ENCODE data around the gene NCKIPSD. TPM values are rescaled to one million over a fixed set of nuclear protein-coding genes. Genes with fewer than 3 reads are reported as not detected.

The NCKIPSD gene
- total and polyA plus RNA-seq, 2 donors (not counting 3 experiments of a cell fraction or from before 2014, with no cell fraction given), result 12.8 to 19.1 TPM

GRCh38 chr3:48661501-48662144 lies 24.1 kb downstream of the NCKIPSD start:
- H3K9me1 ChIP-seq (replicated peaks; ENCODE audit: control insufficient read depth, extremely low read depth, insufficient read depth, low read length), result no peaks in the 10 kb centered on the region
- BruUV-seq (replicated peaks), result no TSS peak
- H3K9ac ChIP-seq (replicated peaks; ENCODE audit: extremely low read depth, insufficient read depth, low read length), result no peak overlapping the region
- intact Hi-C loops (cut with micrococcal nuclease) (no loop called here), dilution Hi-C loops (cut with MboI; ENCODE audit: extremely low pct_ligation_motif_present, low sequenced_read_pairs) (no loop called here)
- H2AFZ ChIP-seq (ENCODE audit: low read depth, low read length), result peak overlapping the region; percentile 25
- TF ChIP-seq, protein P1, sequence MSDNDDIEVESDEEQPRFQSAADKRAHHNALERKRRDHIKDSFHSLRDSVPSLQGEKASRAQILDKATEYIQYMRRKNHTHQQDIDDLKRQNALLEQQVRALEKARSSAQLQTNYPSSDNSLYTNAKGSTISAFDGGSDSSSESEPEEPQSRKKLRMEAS (IDR thresholded peaks at IDR 0.05; ENCODE audit: insufficient read depth, insufficient read length), result peak; percentile 42
- TF ChIP-seq CTCF (IDR thresholded peaks at IDR 0.05; ENCODE audit: extremely low read depth in 1 of 2, insufficient read depth in 1 of 2, low read depth in 1 of 2, low read length in 2 of 2) (no peak), POLR2AphosphoS5 (IDR thresholded peaks at IDR 0.05; ENCODE audit: insufficient read depth, low read depth, low read length) (peak; percentile 28), JUN (IDR thresholded peaks at IDR 0.05; ENCODE audit: borderline replicate concordance, insufficient read depth, insufficient read length, low read depth) (no peak), GATA2 (IDR thresholded peaks at IDR 0.05; ENCODE audit: insufficient read depth, insufficient read length, low read depth, low read length) (no peak), FOS (IDR thresholded peaks at IDR 0.05; ENCODE audit: borderline replicate concordance, insufficient read depth, low read length) (no peak)
- H3K4me2 ChIP-seq (ENCODE audit: insufficient read depth, low read length), result peak overlapping the region; percentile 27
- no peaks in the 10 kb centered on the region for H4K20me1 ChIP-seq (replicated peaks; ENCODE audit: control insufficient read depth, extremely low read depth, insufficient read depth, low read length)
- peak; percentile 43 for DNase-seq (ENCODE audit: low read depth, low spot score)
- H3K79me2 ChIP-seq (ENCODE audit: control insufficient read depth, insufficient read depth, low read length), result no peaks in the 10 kb centered on the region
- no peaks in the 10 kb centered on the region for H3K9me3 ChIP-seq (replicated peaks; ENCODE audit: control insufficient read depth, insufficient read depth, low read length)
- peaks cover 8% of the 10 kb centered on the region for H3K4me1 ChIP-seq (ENCODE audit: control insufficient read depth, extremely low read depth, insufficient read depth, low read length)
- CTCF ChIA-PET, result interaction anchor here (0.9 to 2.9 kb wide), 3 partner anchors 13 to 52 kb away, joined by 4 to 20 read pairs (median 5); partner anchors contain the start of genes SLC26A6 and UQCRC1
- peak overlapping the region in 1 of 3 experiments; percentile 20 for H3K4me3 ChIP-seq (replicated peaks in 1 of 3; ENCODE audit: insufficient read depth in 1 of 3, low read depth in 1 of 3, low read length in 3 of 3)
- H3K36me3 ChIP-seq (ENCODE audit: control insufficient read depth in 2 of 2, extremely low read depth in 1 of 2, insufficient read depth in 2 of 2, low read length in 2 of 2), result no peaks in the 10 kb centered on the region
- POLR2A ChIA-PET, result no interaction called here
- FAIRE-seq, result peak; percentile 80
- H3K27ac ChIP-seq (ENCODE audit: insufficient read depth, low read depth, low read length), result no peak overlapping the region
- H3K27me3 ChIP-seq (ENCODE audit: control insufficient read depth in 2 of 2, insufficient read depth in 2 of 2, low read length in 2 of 2), result peaks cover 8 to 10% of the 10 kb centered on the region in 2 experiments

All from endothelial cell of umbilical vein (primary cell).